Frontal cortex (tissue), 4 donors: ENCODE measurements around the gene NXT1. TPM values are rescaled to one million over a fixed set of nuclear protein-coding genes. Genes with fewer than 3 reads are reported as not detected.
A peak's percentile ranks its signal among the peaks of the same experiment; 100 is the strongest.
"Not testable (repeated sequence)": the region's sequence is repeated elsewhere in the genome, so short reads cannot be mapped to it uniquely, and the experiment has no call there.

Experiments
- DNase-seq, 2 donors: peaks; one replicate each; pipeline ENCODE4 v3.0.0; 2012; ENCODE audit warnings: low spot score in 2 of 2
- FAIRE-seq: peaks from 2 replicates; lab custom pipeline; 2012; peaks lifted over from hg19 to GRCh38; lab: Jason Lieb, UNC
- total RNA-seq: library from RNA; depleted of rRNA; stranded (reverse); fragments of >200 nt; gene quantifications from one replicate; pipeline ENCODE4 v1.2.3, GENCODE V29; 2014
- donor health status: control.
- donor health status: control.
- donor health status: control.

NXT1 gene
- 20.4 TPM for total RNA-seq

- no peak for FAIRE-seq
Measured at GRCh38 chr20:23350196-23350903, at the start of gene NXT1. Gene NXT1 (plus strand): TSS chr20:23350791. CDS start chr20:23354042, 3,251 bp downstream.

GRCh38 chr20:23301436-23302050 is 49.0 kb upstream of the NXT1 start:
- DNase-seq (no peak), FAIRE-seq (no peak)

More at GRCh38 chr20:23350196-23350903, at the start of gene NXT1:
- peak; percentile 93 to 94 for DNase-seq

- FAIRE-seq (no peak), DNase-seq (no peak)
Measured at GRCh38 chr20:23302386-23302785, 48.2 kb upstream of the NXT1 start.

GRCh38 chr20:23302801-23303200 is 47.8 kb upstream of the NXT1 start:
- no peak for DNase-seq
- no peak for FAIRE-seq

- DNase-seq (no peak), FAIRE-seq (no peak)
Measured at GRCh38 chr20:23303325-23304102, 47.1 kb upstream of the NXT1 start.

- no peak for FAIRE-seq
- no peak for DNase-seq
Measured at GRCh38 chr20:23304616-23305015, 46.0 kb upstream of the NXT1 start.

- DNase-seq (no peak), FAIRE-seq (no peak)
Measured at GRCh38 chr20:23305098-23305497, 45.5 kb upstream of the NXT1 start.

- DNase-seq, FAIRE-seq: not testable (repeated sequence)
Measured at GRCh38 chr20:23307393-23307792, 43.2 kb upstream of the NXT1 start.

GRCh38 chr20:23308024-23308423 is 42.6 kb upstream of the NXT1 start:
- FAIRE-seq: no peak
- DNase-seq: no peak

GRCh38 chr20:23308908-23309307 is 41.7 kb upstream of the NXT1 start:
- DNase-seq (no peak), FAIRE-seq (no peak)

- DNase-seq: no peak
- no peak for FAIRE-seq
Measured at GRCh38 chr20:23309781-23310180, 40.8 kb upstream of the NXT1 start.

GRCh38 chr20:23311947-23312506 is 38.6 kb upstream of the NXT1 start:
- FAIRE-seq: no peak
- DNase-seq: no peak

GRCh38 chr20:23313271-23313670 is 37.3 kb upstream of the NXT1 start:
- no peak for FAIRE-seq
- DNase-seq: no peak

- DNase-seq: no peak
- no peak for FAIRE-seq
Measured at GRCh38 chr20:23314699-23315098, 35.9 kb upstream of the NXT1 start.

GRCh38 chr20:23315099-23315498 is 35.5 kb upstream of the NXT1 start:
- FAIRE-seq (no peak), DNase-seq (no peak)

GRCh38 chr20:23316626-23317025 is 34.0 kb upstream of the NXT1 start:
- FAIRE-seq: no peak
- no peak for DNase-seq

- no peak for FAIRE-seq
Measured at GRCh38 chr20:23317081-23317480, 33.5 kb upstream of the NXT1 start.

GRCh38 chr20:23318347-23318746 is 32.2 kb upstream of the NXT1 start:
- DNase-seq: no peak
- no peak for FAIRE-seq

More at GRCh38 chr20:23317081-23317480, 33.5 kb upstream of the NXT1 start:
- DNase-seq: no peak

- DNase-seq (no peak), FAIRE-seq (no peak)
Measured at GRCh38 chr20:23320317-23320716, 30.3 kb upstream of the NXT1 start.

- FAIRE-seq: no peak
- no peak for DNase-seq
Measured at GRCh38 chr20:23325107-23325506, 25.5 kb upstream of the NXT1 start.

- no peak for DNase-seq
- no peak for FAIRE-seq
Measured at GRCh38 chr20:23326774-23327173, 23.8 kb upstream of the NXT1 start.
